ENCODE measurements around the gene CYFIP2.

Gene CYFIP2

GRCh38 chr5:157219491-157220271, 46.2 kb upstream of the CYFIP2 start:
- peaks cover 18% of the 10 kb centered on the region for H3K4me1 ChIP-seq (ENCODE audit: low read length)
- H4K20me1 ChIP-seq (ENCODE audit: insufficient read depth, low read length), result no peaks in the 10 kb centered on the region
- peaks cover 7% of the 10 kb centered on the region; the same call in 1 of the 2 replicates for H3F3A ChIP-seq (ENCODE audit: insufficient read depth, low read length)
- H3K9me3 ChIP-seq (replicated peaks; ENCODE audit: insufficient read depth, low read length), result no peaks in the 10 kb centered on the region
- no peaks in the 10 kb centered on the region for H3K9me2 ChIP-seq (replicated peaks; ENCODE audit: insufficient read depth, low read length)
- H3K27me3 ChIP-seq (replicated peaks; ENCODE audit: insufficient read depth, low read length), result no peaks in the 10 kb centered on the region
- H3K4me2 ChIP-seq (ENCODE audit: low read depth, low read length), result peak overlapping the region; percentile 12; the same call in 1 of the 2 replicates
- H3K36me3 ChIP-seq (replicated peaks; ENCODE audit: insufficient read depth, low read length), result no peaks in the 10 kb centered on the region
- 0 out of 2 replicates have a peak overlapping the region, but pooled peaks have one; percentile 25 for H2AFZ ChIP-seq (ENCODE audit: low read length)
- no peak overlapping the region for H3K9ac ChIP-seq (ENCODE audit: low read length)
- peak overlapping the region; percentile 23; the same call in 1 of the 2 replicates for H3K27ac ChIP-seq (ENCODE audit: low read length)
- DNase-seq, result peak; percentile 25
- H3K79me2 ChIP-seq (ENCODE audit: low read length), result no peaks in the 10 kb centered on the region
- H3K4me3 ChIP-seq (ENCODE audit: low read length), result no peak overlapping the region
- no peak for TF ChIP-seq EZH2 (optimal IDR thresholded peaks at IDR 0.05; ENCODE audit: low read depth, low read length)
- no peak for TF ChIP-seq CTCF (IDR thresholded peaks at IDR 0.05; ENCODE audit: low read length)
- no peak for TF ChIP-seq EZH2phosphoT487 (IDR thresholded peaks at IDR 0.05; ENCODE audit: low read length)

- Histone ChIP-seq H2AFZ (ENCODE audit: low read length) (no peak overlapping the region), H3K27ac (ENCODE audit: low read length) (no peak overlapping the region), H3K9me3 (replicated peaks; ENCODE audit: insufficient read depth, low read length) (no peaks in the 10 kb centered on the region), H3K9ac (ENCODE audit: low read length) (no peak overlapping the region), H3K79me2 (ENCODE audit: low read length) (no peaks in the 10 kb centered on the region), H3K27me3 (replicated peaks; ENCODE audit: insufficient read depth, low read length) (no peaks in the 10 kb centered on the region), H3K4me1 (ENCODE audit: low read length) (peaks cover 18% of the 10 kb centered on the region), H3K36me3 (replicated peaks; ENCODE audit: insufficient read depth, low read length) (no peaks in the 10 kb centered on the region), H3K4me2 (ENCODE audit: low read depth, low read length) (no peak overlapping the region), H3K4me3 (ENCODE audit: low read length) (no peak overlapping the region), H3F3A (ENCODE audit: insufficient read depth, low read length) (peaks cover 7% of the 10 kb centered on the region; the same call in 1 of the 2 replicates), H3K9me2 (replicated peaks; ENCODE audit: insufficient read depth, low read length) (no peaks in the 10 kb centered on the region), H4K20me1 (ENCODE audit: insufficient read depth, low read length) (no peaks in the 10 kb centered on the region)
- TF ChIP-seq CTCF (IDR thresholded peaks at IDR 0.05; ENCODE audit: low read length) (no peak), EZH2phosphoT487 (IDR thresholded peaks at IDR 0.05; ENCODE audit: low read length) (no peak), EZH2 (optimal IDR thresholded peaks at IDR 0.05; ENCODE audit: low read depth, low read length) (no peak)
- no peak for DNase-seq
Measured at GRCh38 chr5:157221959-157222358, 44.0 kb upstream of the CYFIP2 start.

- Histone ChIP-seq H3K79me2 (ENCODE audit: low read length) (no peaks in the 10 kb centered on the region), H3F3A (ENCODE audit: insufficient read depth, low read length) (peaks cover 7% of the 10 kb centered on the region; the same call in 1 of the 2 replicates), H3K4me2 (ENCODE audit: low read depth, low read length) (no peak overlapping the region), H3K9me2 (replicated peaks; ENCODE audit: insufficient read depth, low read length) (no peaks in the 10 kb centered on the region), H3K9me3 (replicated peaks; ENCODE audit: insufficient read depth, low read length) (no peaks in the 10 kb centered on the region), H4K20me1 (ENCODE audit: insufficient read depth, low read length) (no peaks in the 10 kb centered on the region), H3K4me3 (ENCODE audit: low read length) (no peak overlapping the region), H3K36me3 (replicated peaks; ENCODE audit: insufficient read depth, low read length) (no peaks in the 10 kb centered on the region), H3K4me1 (ENCODE audit: low read length) (peaks cover 18% of the 10 kb centered on the region), H3K27ac (ENCODE audit: low read length) (no peak overlapping the region), H3K9ac (ENCODE audit: low read length) (no peak overlapping the region), H2AFZ (ENCODE audit: low read length) (no peak overlapping the region), H3K27me3 (replicated peaks; ENCODE audit: insufficient read depth, low read length) (no peaks in the 10 kb centered on the region)
- TF ChIP-seq CTCF (IDR thresholded peaks at IDR 0.05; ENCODE audit: low read length) (no peak), EZH2phosphoT487 (IDR thresholded peaks at IDR 0.05; ENCODE audit: low read length) (no peak), EZH2 (optimal IDR thresholded peaks at IDR 0.05; ENCODE audit: low read depth, low read length) (no peak)
- DNase-seq, result peak; percentile 26
Measured at GRCh38 chr5:157222506-157223230, 43.3 kb upstream of the CYFIP2 start.
